Activated T-cell treated with anti-CD3 and anti-CD28 coated beads for 48 hours (primary cell): ENCODE results near the gene PRR36.
"Not testable (repeated sequence)": the region's sequence is repeated elsewhere in the genome, so short reads cannot be mapped to it uniquely, and the experiment has no call there.

Experiments used
- DNase-seq: peaks from one replicate; pipeline ENCODE4 v3.0.0-alpha.2; 2020; ENCODE audit warnings: low read depth

The PRR36 gene

GRCh38 chr19:7874076-7874896, at the start of gene PRR36:
Gene PRR36 (minus strand): TSS chr19:7874390. CDS start chr19:7873689, 701 bp downstream.
- no peak for DNase-seq

- no peak for DNase-seq
These were observed 49.4 kb upstream of the PRR36 start for GRCh38 chr19:7923295-7924191.

DNA sequence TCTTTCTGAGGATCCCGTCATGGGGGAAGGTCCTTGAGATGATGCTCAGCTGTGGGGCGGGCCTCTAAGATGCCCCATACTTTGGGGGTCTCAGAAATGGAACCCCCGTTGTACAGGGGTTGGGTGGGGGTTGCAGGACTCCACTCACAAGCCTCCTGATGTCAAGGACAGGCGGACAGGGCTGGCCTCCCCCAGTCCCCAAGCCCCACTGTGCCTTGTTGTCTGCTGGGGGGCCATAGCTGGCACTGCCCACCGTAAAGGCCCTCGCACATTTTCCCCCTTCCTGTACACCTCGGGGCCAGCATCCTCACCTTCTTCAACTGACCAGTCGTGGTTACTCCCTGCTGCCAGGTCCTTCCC, 48.6 kb upstream of the PRR36 start:
- no peak for DNase-seq

DNA sequence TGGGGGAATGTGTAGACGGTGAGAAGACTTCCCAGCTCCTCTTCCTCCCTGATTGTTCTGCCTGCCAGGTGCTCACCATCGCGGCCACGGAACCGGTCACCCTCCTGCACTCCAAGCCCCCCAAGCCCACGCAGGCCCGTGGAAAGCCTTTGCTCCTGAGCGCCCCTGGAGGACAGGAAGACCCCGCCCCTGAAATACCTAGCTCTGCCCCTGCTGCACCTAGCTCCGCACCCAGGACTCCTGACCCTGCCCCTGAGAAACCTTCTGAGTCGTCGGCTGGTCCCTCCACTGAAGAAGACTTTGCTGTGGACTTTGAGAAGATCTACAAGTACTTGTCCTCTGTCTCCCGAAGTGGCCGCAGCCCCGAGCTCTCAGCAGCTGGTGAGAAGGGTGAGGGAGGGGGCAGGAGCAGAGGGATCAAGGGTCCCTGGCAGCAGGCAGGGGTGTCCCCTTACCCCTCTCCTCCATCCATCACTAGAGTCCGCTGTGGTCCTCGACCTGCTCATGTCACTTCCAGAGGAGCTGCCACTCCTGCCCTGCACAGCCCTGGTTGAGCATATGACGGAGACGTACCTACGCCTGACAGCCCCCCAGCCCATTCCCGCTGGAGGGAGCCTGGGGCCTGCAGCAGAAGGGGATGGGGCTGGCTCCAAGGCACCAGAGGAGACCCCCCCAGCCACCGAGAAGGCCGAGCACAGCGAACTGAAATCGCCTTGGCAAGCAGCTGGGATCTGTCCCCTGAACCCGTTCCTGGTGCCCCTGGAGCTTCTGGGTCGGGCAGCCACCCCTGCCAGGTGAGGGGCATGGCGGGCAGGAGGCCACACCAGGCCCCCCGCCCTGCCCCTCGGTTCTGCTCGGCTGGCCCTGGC, 48.0 kb upstream of the PRR36 start:
- no peak for DNase-seq

GRCh38 chr19:7921302-7921966, 47.2 kb upstream of the PRR36 start:
- no peak for DNase-seq

GRCh38 chr19:7920519-7921301, 46.5 kb upstream of the PRR36 start:
- DNase-seq: peak; percentile 97

GRCh38 chr19:7919610-7920518, 45.7 kb upstream of the PRR36 start, which contains the start of gene SNAPC2:
Gene SNAPC2 (plus strand): TSS chr19:7920338. CDS start chr19:7920367, 29 bp downstream.
- DNase-seq: peak; percentile 96

DNA sequence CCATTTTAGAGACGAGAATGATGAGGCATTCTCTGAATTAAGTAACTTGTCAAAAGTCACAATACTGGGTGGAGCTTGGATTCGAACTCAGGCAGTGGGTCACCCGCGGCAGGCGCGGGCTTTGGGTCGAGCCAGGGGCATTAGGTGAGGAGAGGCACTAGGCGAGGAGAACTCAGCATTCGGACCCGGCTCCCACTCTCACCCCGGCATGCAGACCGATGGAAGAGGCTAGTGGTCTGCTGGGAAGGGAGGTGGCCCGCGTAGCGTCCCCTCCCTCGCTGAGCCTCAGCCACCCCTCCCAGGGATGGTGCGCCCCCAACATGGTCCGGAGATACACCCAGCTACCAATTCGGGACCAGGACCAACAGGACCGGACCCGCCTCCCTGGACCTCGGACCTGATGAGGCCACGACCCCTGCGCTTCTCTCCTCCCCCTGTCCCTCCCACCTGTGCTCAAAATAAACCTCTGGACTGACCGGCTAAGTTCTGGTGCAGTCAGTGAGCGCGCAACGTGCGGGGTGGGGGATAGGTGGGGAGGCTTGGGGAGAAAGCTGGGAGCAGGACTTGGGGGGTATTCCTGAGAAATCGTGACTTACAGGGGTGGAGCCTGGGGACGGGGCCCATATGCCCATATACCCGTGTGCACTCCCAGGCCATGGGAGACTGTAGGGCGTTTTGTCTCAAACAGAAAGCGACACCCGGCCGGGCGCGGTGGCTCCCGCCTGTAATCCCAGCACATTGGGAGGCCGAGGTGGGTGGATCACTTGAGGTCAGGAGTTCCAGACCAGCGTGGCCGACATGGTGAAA, 44.6 kb upstream of the PRR36 start:
- DNase-seq: no peak

GRCh38 chr19:7918062-7918614, 43.9 kb upstream of the PRR36 start:
- DNase-seq: not testable (repeated sequence)

DNA sequence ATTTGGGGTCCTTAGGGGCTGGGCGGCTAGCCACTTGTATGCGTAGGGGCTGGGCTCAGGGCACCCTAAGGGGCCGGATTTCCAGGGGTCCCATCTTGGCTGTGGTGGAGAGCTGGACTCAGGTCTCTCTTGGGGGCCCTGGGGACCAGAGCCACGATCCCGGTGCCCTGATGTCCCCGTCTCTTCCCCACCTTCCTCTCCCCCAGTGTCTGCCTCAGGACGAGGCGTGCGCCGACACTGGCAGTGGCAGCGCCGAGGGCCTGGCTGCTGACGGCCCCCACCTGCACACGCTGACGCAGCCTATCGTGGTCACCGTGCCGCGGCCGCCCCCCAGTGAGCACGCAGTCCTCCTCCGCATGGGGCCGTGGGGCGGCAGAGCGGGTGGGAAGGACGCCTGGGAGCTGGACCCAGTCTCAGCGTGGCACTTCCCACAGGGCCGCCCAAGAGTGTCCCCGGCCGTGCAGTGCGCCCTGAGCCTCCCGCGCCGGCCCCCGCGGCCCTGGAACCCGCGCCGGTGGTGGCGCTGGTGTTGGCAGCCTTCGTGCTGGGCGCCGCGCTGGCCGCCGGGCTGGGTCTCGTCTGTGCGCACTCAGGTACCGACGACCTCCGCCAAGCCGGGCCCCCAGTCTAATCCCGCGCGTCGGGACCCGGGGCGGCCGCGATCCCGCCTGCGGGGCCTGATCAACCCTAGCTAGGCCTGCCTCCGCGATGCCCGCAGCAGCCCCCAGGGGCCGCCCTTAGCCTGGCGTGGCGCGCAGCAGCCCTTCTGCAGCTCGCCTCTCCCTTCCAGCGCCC, 43.3 kb upstream of the PRR36 start:
- DNase-seq: peak; percentile 67

DNA sequence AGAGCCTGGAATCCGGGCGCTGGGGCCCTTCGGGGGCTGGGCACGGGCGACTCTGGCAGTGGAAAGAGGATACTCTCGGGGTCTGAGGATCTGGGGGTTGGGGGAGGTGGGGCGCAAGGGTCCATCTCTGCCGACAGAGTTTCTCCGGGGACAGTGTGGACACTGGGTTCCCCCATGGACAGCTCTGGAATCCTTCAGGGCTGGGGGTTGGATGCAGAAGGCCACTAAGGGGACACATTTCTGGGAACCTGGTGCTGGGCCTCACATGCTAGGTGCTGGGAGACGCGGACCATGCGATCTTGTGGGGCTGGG, 42.7 kb upstream of the PRR36 start:
- DNase-seq: no peak

DNA sequence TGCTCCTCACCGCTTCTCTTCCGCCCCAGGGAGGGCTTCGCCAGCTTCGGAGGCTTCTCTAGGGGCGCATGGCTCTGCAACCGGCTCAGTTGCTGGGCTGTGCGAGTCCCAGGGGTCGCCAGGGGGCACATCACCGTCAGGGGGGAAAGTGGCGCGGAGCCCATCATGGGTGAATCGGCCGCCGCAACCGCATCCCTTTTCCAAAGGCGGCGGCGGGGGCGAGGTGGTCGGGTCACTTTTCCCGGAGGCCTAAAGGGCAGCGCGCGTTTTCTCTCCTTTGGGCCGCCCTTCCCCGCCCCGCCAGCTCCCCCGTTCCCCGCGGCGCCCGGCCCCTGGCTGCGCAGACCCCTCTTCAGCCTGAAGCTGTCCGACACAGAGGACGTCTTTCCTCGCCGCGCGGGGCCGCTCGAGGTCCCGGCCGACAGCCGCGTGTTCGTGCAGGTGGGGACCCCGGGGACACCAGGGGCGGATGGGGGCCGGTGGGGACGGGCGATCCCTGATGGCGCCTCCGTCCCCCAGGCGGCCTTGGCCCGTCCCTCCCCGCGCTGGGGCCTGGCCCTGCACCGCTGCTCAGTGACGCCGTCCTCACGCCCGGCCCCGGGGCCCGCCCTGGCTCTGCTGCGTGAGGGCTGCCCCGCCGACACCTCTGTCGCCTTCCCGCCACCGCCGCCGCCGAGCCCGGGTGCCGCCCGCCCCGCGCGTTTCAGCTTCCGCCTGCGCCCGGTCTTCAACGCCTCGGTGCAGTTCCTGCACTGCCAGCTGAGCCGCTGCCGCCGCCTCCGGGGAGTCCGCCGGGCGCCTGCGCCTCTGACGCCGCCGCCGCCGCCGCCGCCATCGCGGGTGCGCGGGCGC, 42.1 kb upstream of the PRR36 start:
- DNase-seq: peak; percentile 63

DNA sequence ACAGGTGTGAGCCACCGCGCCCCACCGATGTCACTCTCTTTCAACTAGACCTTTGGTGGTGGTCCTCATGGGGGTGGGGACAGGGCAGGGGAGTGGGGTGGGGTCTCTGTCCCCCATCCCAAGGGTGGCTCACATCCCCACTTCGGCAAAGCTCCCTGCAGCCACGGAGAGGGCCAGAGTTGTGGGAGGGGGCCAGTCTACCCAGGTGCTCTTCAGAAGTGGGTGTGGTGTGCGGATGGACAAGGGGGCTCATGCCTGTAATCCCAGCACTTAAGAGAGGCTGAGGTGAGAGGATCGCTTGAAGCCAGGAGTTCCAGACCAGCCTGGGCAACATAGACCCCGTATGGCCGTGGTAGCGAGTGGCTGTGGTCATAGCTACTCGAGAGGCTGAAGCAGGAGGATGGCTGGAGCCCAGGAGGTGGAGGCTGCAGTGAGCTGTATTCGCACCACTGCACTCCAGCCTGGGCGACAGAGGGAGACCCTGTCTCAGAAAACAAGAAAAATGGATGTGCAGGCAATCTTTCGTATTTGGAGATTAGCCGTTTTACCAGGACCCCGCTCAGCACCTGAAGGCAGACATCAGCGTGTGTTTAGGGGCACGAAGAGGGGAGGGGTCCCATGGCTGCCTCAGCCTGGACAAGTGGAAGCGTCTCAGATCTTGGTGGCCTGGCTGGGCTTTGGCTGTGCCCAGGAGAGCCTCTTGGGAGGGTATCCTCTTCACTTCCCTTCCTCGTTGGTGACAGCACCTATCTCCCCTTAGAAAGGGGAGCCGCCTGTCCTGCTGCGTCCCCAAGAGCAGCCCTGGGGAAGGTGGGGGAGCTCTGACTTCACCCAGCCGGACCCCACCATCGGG, 41.3 kb upstream of the PRR36 start:
- no peak for DNase-seq

DNA sequence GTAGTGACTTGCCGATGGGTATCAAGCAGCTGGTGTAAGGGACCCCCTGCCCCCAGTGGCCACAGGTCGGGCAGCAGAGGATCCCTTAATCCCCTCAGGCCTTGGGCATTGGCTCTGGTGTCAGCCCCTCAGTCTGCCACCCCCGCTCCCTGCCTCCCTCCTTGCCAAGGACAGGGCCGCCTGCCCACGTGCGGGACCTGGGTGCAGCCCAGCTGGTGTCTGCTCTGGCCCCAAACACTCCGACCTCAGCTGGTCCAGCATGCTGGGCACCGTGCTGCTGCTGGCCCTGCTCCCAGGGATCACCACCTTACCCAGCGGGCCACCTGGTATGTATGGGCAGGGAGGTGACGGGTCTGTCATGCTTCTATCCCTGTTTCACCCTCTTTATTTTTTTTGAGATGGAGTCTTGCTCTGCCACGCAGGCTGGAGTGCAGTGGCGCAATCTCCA, 40.4 kb upstream of the PRR36 start, which contains the start of gene TGFBR3L:
TSS of gene TGFBR3L (plus strand) at position 233 of the 448 bp plus-strand sequence.
- no peak for DNase-seq

DNA sequence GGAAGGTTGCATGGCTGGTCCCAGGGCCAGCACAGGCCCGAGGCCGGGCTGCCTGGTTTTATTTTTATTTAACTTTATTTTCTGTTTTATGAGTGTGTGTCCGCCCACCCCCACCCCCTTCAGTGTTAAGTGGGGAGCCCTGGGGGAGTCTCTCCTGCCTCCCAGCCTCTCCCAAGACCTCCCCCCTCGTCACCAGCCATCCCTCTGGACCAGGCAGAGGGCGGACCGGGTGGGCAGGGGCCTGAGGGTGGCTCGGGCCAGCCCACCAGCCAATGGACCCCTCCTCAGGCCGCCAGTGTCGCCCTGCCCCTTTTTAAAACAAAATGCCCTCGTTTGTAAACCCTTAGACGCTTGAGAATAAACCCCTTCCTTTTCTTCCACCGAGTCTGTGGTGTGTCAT, 39.9 kb upstream of the PRR36 start:
- no peak for DNase-seq

- DNase-seq: no peak
These were observed 39.5 kb upstream of the PRR36 start for GRCh38 chr19:7913652-7914051.
